B cell (primary cell): Measurements from ENCODE around the gene OSBP2. TPM values are rescaled to one million over a fixed set of nuclear protein-coding genes. Genes with fewer than 3 reads are reported as not detected.

Experiments
- ATAC-seq: fragments of 200-7000 bp; cut with Tn5 transposase; one replicate; pipeline ENCODE4 v1.10.0; 2021; ENCODE audit warnings: low read depth, mild to moderate bottlenecking, moderate number of reproducible peaks, moderate library complexity
- CTCF ChIA-PET: fragments of 350-600 bp; sonication (Branson Sonifier 250); formaldehyde crosslinking; loops from one replicate; lab custom pipeline; 2021; ENCODE audit warnings: antibody characterized with exemption, inconsistent platforms; lab: Charles Lee
- POLR2A ChIA-PET: fragments of 350-600 bp; sonication (Branson Sonifier 250); formaldehyde crosslinking; loops from one replicate; lab custom pipeline; 2021; ENCODE audit warnings: antibody characterized with exemption; lab: Charles Lee
- DNase-seq: peaks from one replicate; pipeline ENCODE4 v3.0.0; 2013
- H2AFZ ChIP-seq: 2 replicates; pipeline ENCODE4 v1.6.1; 2012; ENCODE audit warnings: mild to moderate bottlenecking, low read depth, low read length; ENCODE audit not compliant: insufficient read depth, poor library complexity, severe bottlenecking
- H3K27ac ChIP-seq, 2 donors: 1 replicate in 1 of 2; 2 replicates in 1 of 2; pipeline ENCODE4 v1.5.1; 2012 to 2013; ENCODE audit warnings: low read length in 2 of 2, mild to moderate bottlenecking in 2 of 2, moderate library complexity in 1 of 2
- H3K27me3 ChIP-seq, 4 experiments: fragments of 200-600 bp in 1 of 4; sonication (generic) in 1 of 4; replicated peaks in 1 of 4; 1 replicate in 2 of 4; 2 replicates in 2 of 4; pipeline versions ENCODE4 v1.6.1 to v1.7.0; 2013 to 2016; ENCODE audit warnings: low read length in 3 of 4, mild to moderate bottlenecking in 2 of 4, mixed read lengths in 1 of 4, moderate library complexity in 1 of 4; ENCODE audit not compliant: insufficient read depth in 4 of 4, control insufficient read depth in 3 of 4; ENCODE audit errors: control extremely low read depth in 1 of 4
- H3K36me3 ChIP-seq, 2 experiments: replicated peaks in 1 of 2; 1 replicate in 1 of 2; 2 replicates in 1 of 2; pipeline versions ENCODE4 v1.6.1 to v1.7.1; 2013; ENCODE audit warnings: low read length in 1 of 2; ENCODE audit not compliant: insufficient read depth in 2 of 2, control insufficient read depth in 1 of 2; ENCODE audit errors: control extremely low read depth in 1 of 2, extremely low read depth in 1 of 2
- H3K4me1 ChIP-seq, 2 donors: fragments of 200-600 bp in 1 of 2; sonication (generic) in 1 of 2; 1 replicate in 1 of 2; 2 replicates in 1 of 2; pipeline versions ENCODE4 v1.5.1 to v1.6.1; 2013 to 2017; ENCODE audit warnings: low read length in 2 of 2; ENCODE audit not compliant: control insufficient read depth in 2 of 2, insufficient read depth in 2 of 2
- H3K4me2 ChIP-seq: replicated peaks from 2 replicates; pipeline ENCODE3; 2012; ENCODE audit warnings: mild to moderate bottlenecking, low read depth, low read length; ENCODE audit not compliant: poor library complexity, severe bottlenecking
- H3K4me3 ChIP-seq, 5 experiments: fragments of 200-600 bp in 1 of 5; sonication (generic) in 1 of 5; 1 replicate in 3 of 5; 2 replicates in 2 of 5; pipeline versions ENCODE4 v1.5.1 to v1.7.0; 2011 to 2016; ENCODE audit warnings: low read length in 4 of 5, mild to moderate bottlenecking in 4 of 5, low read depth in 2 of 5, control low read depth in 1 of 5, moderate library complexity in 1 of 5; ENCODE audit not compliant: insufficient read depth in 1 of 5; ENCODE audit errors: control extremely low read depth in 1 of 5, extremely low read depth in 1 of 5
- H3K79me2 ChIP-seq: fragments of 200-600 bp; sonication (generic); one replicate; pipeline ENCODE4 v1.6.0; 2016; ENCODE audit warnings: low read length; ENCODE audit not compliant: control insufficient read depth, insufficient read depth
- H3K9ac ChIP-seq: fragments of 200-600 bp; sonication (generic); 2 replicates; pipeline ENCODE4 v1.6.1; 2017; ENCODE audit warnings: mild to moderate bottlenecking, low read length, moderate library complexity
- H3K9me3 ChIP-seq, 3 donors: one replicate each; pipeline versions ENCODE4 v1.6.1 to v1.7.1; 2013; ENCODE audit warnings: low read length in 2 of 3; ENCODE audit not compliant: control insufficient read depth in 2 of 3, insufficient read depth in 1 of 3; ENCODE audit errors: control extremely low read depth in 1 of 3
- H4K20me1 ChIP-seq: 2 replicates; pipeline ENCODE4 v1.6.0; 2012; ENCODE audit warnings: mild to moderate bottlenecking, low read length; ENCODE audit not compliant: insufficient read depth, control insufficient read depth, poor library complexity, severe bottlenecking
- H3K27ac Mint-ChIP-seq: one replicate; pipeline ENCODE4 v1.8.0; 2021; ENCODE audit warnings: mixed read lengths
- H3K27me3 Mint-ChIP-seq: one replicate; pipeline ENCODE4 v1.8.0; 2021; ENCODE audit warnings: mixed read lengths
- H3K4me1 Mint-ChIP-seq: one replicate; pipeline ENCODE4 v1.8.0; 2021; ENCODE audit warnings: mixed read lengths
- H3K4me3 Mint-ChIP-seq: one replicate; pipeline ENCODE4 v1.8.0; 2021; ENCODE audit warnings: mixed read lengths
- H3K9me3 Mint-ChIP-seq: one replicate; pipeline ENCODE4 v1.8.0; 2022; ENCODE audit warnings: mixed read lengths; ENCODE audit not compliant: insufficient read depth
- EZH2 ChIP-seq: IDR thresholded peaks from 2 replicates; pipeline ENCODE4 v1.6.1; 2012; ENCODE audit warnings: borderline replicate concordance, low read depth, mild to moderate bottlenecking, moderate library complexity, low read length; ENCODE audit not compliant: insufficient read depth, poor library complexity, severe bottlenecking
- WGBS: methylation state at CpG from one replicate; pipeline ENCODE4 v1.1.5; 2013; ENCODE audit warnings: missing lambda C conversion rate; ENCODE audit not compliant: insufficient coverage; 5-methylcytosine and 5-hydroxymethylcytosine counted together
- intact Hi-C: fragments of 100-400 bp; cut with micrococcal nuclease; formaldehyde crosslinking; loops from one replicate; pipeline ENCODE4 v1.10.0; 2022
- polyA plus RNA-seq: library from polyadenylated mRNA; depleted of rRNA; stranded (reverse); fragments of >200 nt; gene quantifications from 2 replicates; pipeline ENCODE4 v1.2.3, GENCODE V29; 2012
- total RNA-seq, 2 donors: library from RNA; stranded (reverse); fragments of 120-200 nt in 1 of 2; gene quantifications; 1 replicate in 1 of 2; 2 replicates in 1 of 2; pipeline versions ENCODE4 v1.2.3 to v1.2.4, GENCODE V29; 2013 to 2022
- TF ChIP-seq, protein P1 (sequence below): fragments of 200-600 bp; IDR thresholded peaks from one replicate; pipeline ENCODE4 v1.8.0; 2022; ENCODE audit warnings: antibody characterized with exemption, mild to moderate bottlenecking

The OSBP2 gene
- total and polyA plus RNA-seq, 2 donors (not counting 1 experiment from before 2014, with no cell fraction given), result 0.10 to 1.0 TPM

GRCh38 chr22:30878516-30879414, 184.1 kb downstream of the OSBP2 start:
- Mint-ChIP-seq H3K4me1 (no peaks in the 10 kb centered on the region), H3K27me3 (no peaks in the 10 kb centered on the region), H3K27ac (no peak overlapping the region), H3K9me3 (no peaks in the 10 kb centered on the region), H3K4me3 (no peak overlapping the region)
- no peaks in the 10 kb centered on the region for H3K9me3 ChIP-seq
- ChIA-PET POLR2A (no interaction called here), CTCF (no interaction called here)
- H3K4me3 ChIP-seq, result no peak overlapping the region
- no peak overlapping the region for H3K27ac ChIP-seq
- no peak overlapping the region for H3K4me2 ChIP-seq
- no peak for DNase-seq
- no peak for ATAC-seq
- H4K20me1 ChIP-seq, result no peaks in the 10 kb centered on the region
- no peaks in the 10 kb centered on the region for H3K27me3 ChIP-seq
- no peaks in the 10 kb centered on the region for H3K4me1 ChIP-seq
- H3K79me2 ChIP-seq, result no peaks in the 10 kb centered on the region
- 77% methylated on average over 15 of the region's 16 CpGs for whole genome bisulfite sequencing
- no peak overlapping the region for H2AFZ ChIP-seq
- no peak overlapping the region for H3K9ac ChIP-seq
- intact Hi-C loops, result no loop called here
- no peaks in the 10 kb centered on the region for H3K36me3 ChIP-seq
- no peak for TF ChIP-seq EZH2
- TF ChIP-seq, protein P1, sequence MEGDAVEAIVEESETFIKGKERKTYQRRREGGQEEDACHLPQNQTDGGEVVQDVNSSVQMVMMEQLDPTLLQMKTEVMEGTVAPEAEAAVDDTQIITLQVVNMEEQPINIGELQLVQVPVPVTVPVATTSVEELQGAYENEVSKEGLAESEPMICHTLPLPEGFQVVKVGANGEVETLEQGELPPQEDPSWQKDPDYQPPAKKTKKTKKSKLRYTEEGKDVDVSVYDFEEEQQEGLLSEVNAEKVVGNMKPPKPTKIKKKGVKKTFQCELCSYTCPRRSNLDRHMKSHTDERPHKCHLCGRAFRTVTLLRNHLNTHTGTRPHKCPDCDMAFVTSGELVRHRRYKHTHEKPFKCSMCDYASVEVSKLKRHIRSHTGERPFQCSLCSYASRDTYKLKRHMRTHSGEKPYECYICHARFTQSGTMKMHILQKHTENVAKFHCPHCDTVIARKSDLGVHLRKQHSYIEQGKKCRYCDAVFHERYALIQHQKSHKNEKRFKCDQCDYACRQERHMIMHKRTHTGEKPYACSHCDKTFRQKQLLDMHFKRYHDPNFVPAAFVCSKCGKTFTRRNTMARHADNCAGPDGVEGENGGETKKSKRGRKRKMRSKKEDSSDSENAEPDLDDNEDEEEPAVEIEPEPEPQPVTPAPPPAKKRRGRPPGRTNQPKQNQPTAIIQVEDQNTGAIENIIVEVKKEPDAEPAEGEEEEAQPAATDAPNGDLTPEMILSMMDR, result no peak

- no peak for ATAC-seq
- no peaks in the 10 kb centered on the region for H3K27me3 ChIP-seq
- H3K4me3 ChIP-seq, result no peak overlapping the region
- no peaks in the 10 kb centered on the region for H3K4me1 Mint-ChIP-seq
- WGBS, result 66% methylated on average over 8 of the region's 8 CpGs
- no peaks in the 10 kb centered on the region for H3K27me3 Mint-ChIP-seq
- no peak overlapping the region for H3K4me3 Mint-ChIP-seq
- no peaks in the 10 kb centered on the region for H3K79me2 ChIP-seq
- ChIA-PET POLR2A (no interaction called here), CTCF (no interaction called here)
- no peaks in the 10 kb centered on the region for H3K9me3 ChIP-seq
- no peaks in the 10 kb centered on the region for H3K36me3 ChIP-seq
- no peaks in the 10 kb centered on the region for H3K4me1 ChIP-seq
- H3K4me2 ChIP-seq, result no peak overlapping the region
- DNase-seq, result no peak
- H3K9ac ChIP-seq, result no peak overlapping the region
- intact Hi-C loops, result no loop called here
- no peak for TF ChIP-seq EZH2
- TF ChIP-seq, protein P1, result no peak
- no peak overlapping the region for H3K27ac Mint-ChIP-seq
- no peaks in the 10 kb centered on the region for H3K9me3 Mint-ChIP-seq
- no peak overlapping the region for H3K27ac ChIP-seq
- H4K20me1 ChIP-seq, result no peaks in the 10 kb centered on the region
- H2AFZ ChIP-seq, result no peak overlapping the region
Measured at GRCh38 chr22:30879415-30879797, 184.7 kb downstream of the OSBP2 start.
